Measurements from ENCODE around the gene CGB5.

DNA sequence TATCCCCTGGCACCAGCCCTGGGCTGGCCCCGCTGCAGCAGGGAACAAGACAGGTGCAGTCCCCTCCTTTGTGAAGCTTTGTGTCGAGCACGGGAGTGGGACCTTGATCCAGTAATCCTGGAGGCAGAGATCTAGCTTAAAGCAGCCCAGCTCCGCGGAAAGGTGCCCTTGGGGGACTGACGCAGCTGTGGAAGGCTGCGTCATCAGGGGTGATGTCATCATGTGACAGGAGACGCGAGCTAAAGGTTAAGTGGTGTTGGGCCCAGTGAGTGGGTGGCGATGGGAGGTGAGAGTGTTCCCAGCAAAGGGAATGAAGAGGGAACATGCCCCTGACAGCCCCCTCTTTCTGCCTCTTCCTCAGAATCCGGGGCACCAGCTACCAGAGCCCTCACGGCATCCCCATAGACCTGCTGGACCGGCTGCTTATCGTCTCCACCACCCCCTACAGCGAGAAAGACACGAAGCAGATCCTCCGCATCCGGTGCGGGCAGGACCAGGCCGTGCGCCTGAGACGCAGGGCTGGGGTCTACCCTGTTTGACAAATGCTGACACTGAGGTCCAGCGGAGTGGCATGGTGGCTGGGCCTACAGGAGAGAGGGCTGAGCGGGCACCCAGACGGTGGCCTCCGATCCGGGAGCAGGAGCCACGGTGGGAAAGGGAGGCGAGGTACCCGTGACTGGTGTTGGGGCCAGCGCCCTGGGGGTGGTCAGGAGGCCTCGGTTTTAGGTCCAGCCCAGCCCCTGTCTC, 29.4 kb upstream of the CGB5 start:
- no peak for TF ChIP-seq EZH2 (IDR thresholded peaks at IDR 0.05; ENCODE audit: borderline replicate concordance, low read depth, low read length, severe bottlenecking)
- TF ChIP-seq, protein P1, sequence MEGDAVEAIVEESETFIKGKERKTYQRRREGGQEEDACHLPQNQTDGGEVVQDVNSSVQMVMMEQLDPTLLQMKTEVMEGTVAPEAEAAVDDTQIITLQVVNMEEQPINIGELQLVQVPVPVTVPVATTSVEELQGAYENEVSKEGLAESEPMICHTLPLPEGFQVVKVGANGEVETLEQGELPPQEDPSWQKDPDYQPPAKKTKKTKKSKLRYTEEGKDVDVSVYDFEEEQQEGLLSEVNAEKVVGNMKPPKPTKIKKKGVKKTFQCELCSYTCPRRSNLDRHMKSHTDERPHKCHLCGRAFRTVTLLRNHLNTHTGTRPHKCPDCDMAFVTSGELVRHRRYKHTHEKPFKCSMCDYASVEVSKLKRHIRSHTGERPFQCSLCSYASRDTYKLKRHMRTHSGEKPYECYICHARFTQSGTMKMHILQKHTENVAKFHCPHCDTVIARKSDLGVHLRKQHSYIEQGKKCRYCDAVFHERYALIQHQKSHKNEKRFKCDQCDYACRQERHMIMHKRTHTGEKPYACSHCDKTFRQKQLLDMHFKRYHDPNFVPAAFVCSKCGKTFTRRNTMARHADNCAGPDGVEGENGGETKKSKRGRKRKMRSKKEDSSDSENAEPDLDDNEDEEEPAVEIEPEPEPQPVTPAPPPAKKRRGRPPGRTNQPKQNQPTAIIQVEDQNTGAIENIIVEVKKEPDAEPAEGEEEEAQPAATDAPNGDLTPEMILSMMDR (IDR thresholded peaks at IDR 0.05; ENCODE audit: extremely low read depth in 1 of 2, insufficient read depth in 1 of 2, low read depth in 1 of 2, low read length in 2 of 2): no peak
- no peak for TF ChIP-seq POLR2AphosphoS5 (IDR thresholded peaks at IDR 0.05; ENCODE audit: insufficient read depth, low read depth, low read length)
- TF ChIP-seq, protein P2, sequence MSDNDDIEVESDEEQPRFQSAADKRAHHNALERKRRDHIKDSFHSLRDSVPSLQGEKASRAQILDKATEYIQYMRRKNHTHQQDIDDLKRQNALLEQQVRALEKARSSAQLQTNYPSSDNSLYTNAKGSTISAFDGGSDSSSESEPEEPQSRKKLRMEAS (IDR thresholded peaks at IDR 0.05; ENCODE audit: insufficient read depth, insufficient read length): no peak
- no peak for TF ChIP-seq POLR2A (IDR thresholded peaks at IDR 0.05; ENCODE audit: low read depth, low read length)
